ENCODE data around the gene TTC21A. TPM values are rescaled to one million over a fixed set of nuclear protein-coding genes. Genes with fewer than 3 reads are reported as not detected.

TTC21A gene
- total RNA-seq, 1 donor from 2014 or later = 41.7 TPM

- peaks cover 18% of the 10 kb centered on the region for H3K4me1 Mint-ChIP-seq (ENCODE audit: unreplicated experiment)
- no peak overlapping the region for H3K27ac Mint-ChIP-seq (ENCODE audit: unreplicated experiment)
- DNase-seq (ENCODE audit: low spot score) = no peak
- H3K36me3 Mint-ChIP-seq (ENCODE audit: low read depth, unreplicated experiment) = peaks cover 9% of the 10 kb centered on the region
- no peak for TF ChIP-seq CTCF (IDR thresholded peaks at IDR 0.05; ENCODE audit: unreplicated experiment)
- H3K27me3 Mint-ChIP-seq (ENCODE audit: unreplicated experiment) = peaks cover 28% of the 10 kb centered on the region
- no peaks in the 10 kb centered on the region for H3K9me3 Mint-ChIP-seq (ENCODE audit: unreplicated experiment)
- no peak overlapping the region for H3K4me3 Mint-ChIP-seq (ENCODE audit: unreplicated experiment)
Measured at GRCh38 chr3:39184081-39184967, 76.8 kb downstream of the TTC21A start.

- no peak overlapping the region for H3K27ac Mint-ChIP-seq (ENCODE audit: unreplicated experiment)
- no peak overlapping the region for H3K4me3 Mint-ChIP-seq (ENCODE audit: unreplicated experiment)
- peaks cover 14% of the 10 kb centered on the region for H3K4me1 Mint-ChIP-seq (ENCODE audit: unreplicated experiment)
- peaks cover 28% of the 10 kb centered on the region for H3K27me3 Mint-ChIP-seq (ENCODE audit: unreplicated experiment)
- H3K9me3 Mint-ChIP-seq (ENCODE audit: unreplicated experiment) = no peaks in the 10 kb centered on the region
- no peak for TF ChIP-seq CTCF (IDR thresholded peaks at IDR 0.05; ENCODE audit: unreplicated experiment)
- peaks cover 9% of the 10 kb centered on the region for H3K36me3 Mint-ChIP-seq (ENCODE audit: low read depth, unreplicated experiment)
- DNase-seq (ENCODE audit: low spot score) = no peak
Measured at GRCh38 chr3:39184968-39185285, 77.4 kb downstream of the TTC21A start.

GRCh38 chr3:39185326-39185958 lies 78.0 kb downstream of the TTC21A start:
- no peaks in the 10 kb centered on the region for H3K9me3 Mint-ChIP-seq (ENCODE audit: unreplicated experiment)
- H3K27me3 Mint-ChIP-seq (ENCODE audit: unreplicated experiment) = peaks cover 22% of the 10 kb centered on the region
- H3K36me3 Mint-ChIP-seq (ENCODE audit: low read depth, unreplicated experiment) = peaks cover 4% of the 10 kb centered on the region
- H3K4me3 Mint-ChIP-seq (ENCODE audit: unreplicated experiment) = no peak overlapping the region
- DNase-seq (ENCODE audit: low spot score) = no peak
- TF ChIP-seq CTCF (IDR thresholded peaks at IDR 0.05; ENCODE audit: unreplicated experiment) = no peak
- peaks cover 10% of the 10 kb centered on the region for H3K4me1 Mint-ChIP-seq (ENCODE audit: unreplicated experiment)
- no peak overlapping the region for H3K27ac Mint-ChIP-seq (ENCODE audit: unreplicated experiment)

GRCh38 chr3:39185959-39186691 lies 78.6 kb downstream of the TTC21A start:
- no peaks in the 10 kb centered on the region for H3K9me3 Mint-ChIP-seq (ENCODE audit: unreplicated experiment)

More at GRCh38 chr3:39185959-39186691, 78.6 kb downstream of the TTC21A start:
- no peak for DNase-seq (ENCODE audit: low spot score)
- Mint-ChIP-seq H3K27ac (ENCODE audit: unreplicated experiment) (no peak overlapping the region), H3K27me3 (ENCODE audit: unreplicated experiment) (peaks cover 20% of the 10 kb centered on the region), H3K4me1 (ENCODE audit: unreplicated experiment) (peaks cover 8% of the 10 kb centered on the region), H3K4me3 (ENCODE audit: unreplicated experiment) (no peak overlapping the region), H3K36me3 (ENCODE audit: low read depth, unreplicated experiment) (peaks cover 2% of the 10 kb centered on the region)
- no peak for TF ChIP-seq CTCF (IDR thresholded peaks at IDR 0.05; ENCODE audit: unreplicated experiment)
